ENCODE data around the gene RGS7. TPM values are rescaled to one million over a fixed set of nuclear protein-coding genes. Genes with fewer than 3 reads are reported as not detected.

Gene RGS7
- total RNA-seq, 4 donors from 2014 or later: not detected

GRCh38 chr1:241225741-241226140 lies 131.3 kb downstream of the RGS7 start:
- TF ChIP-seq CTCF (IDR thresholded peaks at IDR 0.05; ENCODE audit: low read depth): no peak

GRCh38 chr1:241221319-241221718 lies 135.7 kb downstream of the RGS7 start:
- TF ChIP-seq CTCF (IDR thresholded peaks at IDR 0.05; ENCODE audit: low read depth): no peak

- TF ChIP-seq CTCF (IDR thresholded peaks at IDR 0.05; ENCODE audit: low read depth): no peak
Measured at GRCh38 chr1:241219449-241219848, 137.6 kb downstream of the RGS7 start.

GRCh38 chr1:241217516-241217915 lies 139.5 kb downstream of the RGS7 start:
- TF ChIP-seq CTCF (IDR thresholded peaks at IDR 0.05; ENCODE audit: low read depth): no peak

- no peak for TF ChIP-seq CTCF (IDR thresholded peaks at IDR 0.05; ENCODE audit: low read depth)
Measured at GRCh38 chr1:241215683-241216082, 141.3 kb downstream of the RGS7 start.

GRCh38 chr1:241215203-241215602 lies 141.8 kb downstream of the RGS7 start:
- TF ChIP-seq CTCF (IDR thresholded peaks at IDR 0.05; ENCODE audit: low read depth): no peak

GRCh38 chr1:241213139-241213538 lies 143.9 kb downstream of the RGS7 start:
- no peak for TF ChIP-seq CTCF (IDR thresholded peaks at IDR 0.05; ENCODE audit: low read depth)
